HepG2 (cell line): Measurements from ENCODE around the gene PXT1. TPM values are rescaled to one million over a fixed set of nuclear protein-coding genes. Genes with fewer than 3 reads are reported as not detected.

ENCODE experiments used
- ATM ChIP-seq: fragments of 450-650 bp; IDR thresholded peaks from 2 replicates; pipeline ENCODE4 v1.7.1; 2017; ENCODE audit warnings: mild to moderate bottlenecking, borderline replicate concordance
- ETV5 ChIP-seq: IDR thresholded peaks from 2 replicates; pipeline ENCODE4 v1.6.1; 2018; ENCODE audit warnings: missing biosample characterization, missing genetic modification reagents, inconsistent platforms, borderline replicate concordance
- FLYWCH1 ChIP-seq: sonication (generic); formaldehyde crosslinking; IDR thresholded peaks from 2 replicates; pipeline ENCODE4 v1.8.1; 2023; ENCODE audit warnings: mild to moderate bottlenecking, missing genetic modification reagents
- FOXK1 ChIP-seq: sonication (generic); formaldehyde crosslinking; IDR thresholded peaks from 2 replicates; pipeline ENCODE4 v1.4.0; 2020; ENCODE audit warnings: low read depth, missing genetic modification reagents, borderline replicate concordance
- HOXA3 ChIP-seq: sonication (generic); formaldehyde crosslinking; IDR thresholded peaks from 2 replicates; pipeline ENCODE4 v1.5.0; 2020; ENCODE audit warnings: missing genetic modification reagents
- JUN ChIP-seq: sonication (generic); formaldehyde crosslinking; IDR thresholded peaks from 2 replicates; pipeline ENCODE4 v1.4.0; 2020; ENCODE audit warnings: mild to moderate bottlenecking, missing genetic modification reagents
- MED13 ChIP-seq: sonication (generic); formaldehyde crosslinking; IDR thresholded peaks from 2 replicates; pipeline ENCODE4 v1.5.0; 2020; ENCODE audit warnings: missing genetic modification reagents
- SAP130 ChIP-seq: IDR thresholded peaks from 2 replicates; pipeline ENCODE4 v1.6.1; 2016; ENCODE audit warnings: low read depth
- YY1 ChIP-seq: IDR thresholded peaks from 2 replicates; pipeline ENCODE4 v1.6.1; 2011; ENCODE audit warnings: low read length, low read depth, moderate library complexity, mild to moderate bottlenecking; ENCODE audit not compliant: insufficient read depth, insufficient replicate concordance
- ZNF558 ChIP-seq: sonication (generic); formaldehyde crosslinking; IDR thresholded peaks from 2 replicates; pipeline ENCODE4 v1.9.0; 2022; ENCODE audit warnings: mild to moderate bottlenecking, missing genetic modification reagents, borderline replicate concordance
- polyA plus RNA-seq, 8 experiments: library from polyadenylated mRNA; depleted of rRNA in 3 of 8; stranded (reverse) in 7 of 8; unstranded in 1 of 8; fragments of >200 nt; fragmentation: Illumina TruSeq in 4 of 8; extraction: Trizol in 4 of 8; gene quantifications; 2 replicates each; pipeline versions ENCODE4 v1.2.1 to v1.2.3, GENCODE V29; 2011 to 2016; ENCODE audit warnings: low read depth in 4 of 8, missing spikeins in 1 of 8, mixed read lengths in 1 of 8; ENCODE audit not compliant: insufficient read depth in 1 of 8
- total RNA-seq, 5 experiments: library from RNA; depleted of rRNA; stranded (reverse); fragments of >200 nt; fragmentation: Illumina TruSeq; extraction: Trizol; gene quantifications; 2 replicates each; pipeline ENCODE4 v1.2.3, GENCODE V29; 2016; ENCODE audit warnings: low read depth in 1 of 5
- TF ChIP-seq, protein P1 (sequence below): sonication (generic); formaldehyde crosslinking; IDR thresholded peaks from 2 replicates; pipeline ENCODE4 v1.4.0; 2020; ENCODE audit warnings: missing genetic modification reagents, borderline replicate concordance
- TF ChIP-seq, protein P2 (sequence below): IDR thresholded peaks from 2 replicates; pipeline ENCODE4 v1.6.1; 2016; ENCODE audit warnings: low read depth
- TF ChIP-seq, protein P3 (sequence below), 2 experiments: sonication (generic) in 1 of 2; formaldehyde crosslinking in 1 of 2; IDR thresholded peaks; 2 replicates each; pipeline versions ENCODE4 v1.4.0 to v1.6.1; 2018 to 2020; ENCODE audit warnings: missing genetic modification reagents in 2 of 2, borderline replicate concordance in 1 of 2, low read depth in 1 of 2, mild to moderate bottlenecking in 1 of 2, missing biosample characterization in 1 of 2
- TF ChIP-seq, protein P4 (sequence below): sonication (generic); formaldehyde crosslinking; IDR thresholded peaks from 2 replicates; pipeline ENCODE4 v1.4.0; 2020; ENCODE audit warnings: missing genetic modification reagents
- TF ChIP-seq, protein P5 (sequence below): sonication (generic); formaldehyde crosslinking; IDR thresholded peaks from 2 replicates; pipeline ENCODE4 v1.5.0; 2020; ENCODE audit warnings: mild to moderate bottlenecking, missing genetic modification reagents

PXT1 gene
- total and polyA plus RNA-seq, 2 of the 13 experiments (the other 11 are each of a cell fraction or from before 2014, with no cell fraction given), result 0.04 TPM; not detected in 1

DNA sequence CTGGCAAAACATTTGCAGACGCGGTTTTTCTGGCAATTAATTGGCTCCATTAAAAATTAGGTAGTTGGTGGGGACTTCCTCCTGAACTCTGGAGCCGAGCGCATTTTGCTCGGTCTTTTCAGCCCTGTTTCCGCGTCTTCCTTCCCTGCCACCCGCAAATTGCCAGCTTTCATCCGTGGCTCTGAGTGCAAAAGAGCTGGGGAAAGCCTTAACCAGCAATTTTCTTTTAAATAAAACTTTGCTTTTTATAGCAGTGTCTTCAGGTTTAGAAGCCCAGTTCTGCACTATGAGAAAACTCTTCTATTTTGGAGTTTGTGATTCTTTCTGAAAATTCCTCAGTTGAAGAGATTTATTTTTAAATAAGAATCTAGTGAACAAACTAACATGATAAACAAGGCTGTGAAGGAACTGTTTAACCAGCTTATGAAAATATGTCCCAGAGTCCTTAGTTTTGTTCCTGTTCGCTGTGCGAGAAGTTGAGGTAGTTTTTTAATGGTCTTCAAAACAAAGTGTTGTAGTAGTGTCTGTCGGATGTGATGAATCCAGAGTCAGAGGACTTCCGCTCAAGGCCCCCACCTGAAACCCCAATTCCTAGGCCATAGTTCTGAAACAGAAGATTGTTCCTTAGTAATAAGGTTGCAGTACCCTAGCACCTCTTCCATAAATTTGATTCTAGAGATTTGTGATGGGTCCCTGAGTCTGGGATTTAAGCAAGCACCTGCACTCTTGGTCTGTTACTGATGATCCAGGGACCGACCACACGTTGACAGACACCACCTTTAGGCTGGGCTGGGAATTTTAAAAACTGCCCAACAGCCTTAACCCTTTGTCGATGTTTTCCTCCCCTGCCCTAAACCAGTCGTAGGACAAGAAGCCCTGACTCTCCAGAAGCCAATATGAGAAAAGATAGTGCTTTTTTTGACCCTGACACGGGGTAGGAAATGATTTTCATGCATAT is 1.1 kb upstream of the PXT1 start (continued):
- TF ChIP-seq ETV5 (CRISPR knock-in tag) (0 out of 2 replicates have a peak, but pooled peaks have one; percentile 17), MED13 (no peak), FLYWCH1 (no peak), JUN (CRISPR knock-in tag) (no peak), SAP130 (peak; percentile 70), FOXK1 (no peak), HOXA3 (CRISPR knock-in tag) (peak; percentile 31; the same call in 1 of the 2 replicates), YY1 (peak; percentile 7), ZNF558 (peak; percentile 12; the same call in 1 of the 2 replicates), ATM (no peak)
- TF ChIP-seq, protein P1, sequence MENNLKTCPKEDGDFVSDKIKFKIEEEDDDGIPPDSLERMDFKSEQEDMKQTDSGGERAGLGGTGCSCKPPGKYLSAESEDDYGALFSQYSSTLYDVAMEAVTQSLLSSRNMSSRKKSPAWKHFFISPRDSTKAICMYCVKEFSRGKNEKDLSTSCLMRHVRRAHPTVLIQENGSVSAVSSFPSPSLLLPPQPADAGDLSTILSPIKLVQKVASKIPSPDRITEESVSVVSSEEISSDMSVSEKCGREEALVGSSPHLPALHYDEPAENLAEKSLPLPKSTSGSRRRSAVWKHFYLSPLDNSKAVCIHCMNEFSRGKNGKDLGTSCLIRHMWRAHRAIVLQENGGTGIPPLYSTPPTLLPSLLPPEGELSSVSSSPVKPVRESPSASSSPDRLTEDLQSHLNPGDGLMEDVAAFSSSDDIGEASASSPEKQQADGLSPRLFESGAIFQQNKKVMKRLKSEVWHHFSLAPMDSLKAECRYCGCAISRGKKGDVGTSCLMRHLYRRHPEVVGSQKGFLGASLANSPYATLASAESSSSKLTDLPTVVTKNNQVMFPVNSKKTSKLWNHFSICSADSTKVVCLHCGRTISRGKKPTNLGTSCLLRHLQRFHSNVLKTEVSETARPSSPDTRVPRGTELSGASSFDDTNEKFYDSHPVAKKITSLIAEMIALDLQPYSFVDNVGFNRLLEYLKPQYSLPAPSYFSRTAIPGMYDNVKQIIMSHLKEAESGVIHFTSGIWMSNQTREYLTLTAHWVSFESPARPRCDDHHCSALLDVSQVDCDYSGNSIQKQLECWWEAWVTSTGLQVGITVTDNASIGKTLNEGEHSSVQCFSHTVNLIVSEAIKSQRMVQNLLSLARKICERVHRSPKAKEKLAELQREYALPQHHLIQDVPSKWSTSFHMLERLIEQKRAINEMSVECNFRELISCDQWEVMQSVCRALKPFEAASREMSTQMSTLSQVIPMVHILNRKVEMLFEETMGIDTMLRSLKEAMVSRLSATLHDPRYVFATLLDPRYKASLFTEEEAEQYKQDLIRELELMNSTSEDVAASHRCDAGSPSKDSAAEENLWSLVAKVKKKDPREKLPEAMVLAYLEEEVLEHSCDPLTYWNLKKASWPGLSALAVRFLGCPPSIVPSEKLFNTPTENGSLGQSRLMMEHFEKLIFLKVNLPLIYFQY, result no peak
- TF ChIP-seq, protein P2, sequence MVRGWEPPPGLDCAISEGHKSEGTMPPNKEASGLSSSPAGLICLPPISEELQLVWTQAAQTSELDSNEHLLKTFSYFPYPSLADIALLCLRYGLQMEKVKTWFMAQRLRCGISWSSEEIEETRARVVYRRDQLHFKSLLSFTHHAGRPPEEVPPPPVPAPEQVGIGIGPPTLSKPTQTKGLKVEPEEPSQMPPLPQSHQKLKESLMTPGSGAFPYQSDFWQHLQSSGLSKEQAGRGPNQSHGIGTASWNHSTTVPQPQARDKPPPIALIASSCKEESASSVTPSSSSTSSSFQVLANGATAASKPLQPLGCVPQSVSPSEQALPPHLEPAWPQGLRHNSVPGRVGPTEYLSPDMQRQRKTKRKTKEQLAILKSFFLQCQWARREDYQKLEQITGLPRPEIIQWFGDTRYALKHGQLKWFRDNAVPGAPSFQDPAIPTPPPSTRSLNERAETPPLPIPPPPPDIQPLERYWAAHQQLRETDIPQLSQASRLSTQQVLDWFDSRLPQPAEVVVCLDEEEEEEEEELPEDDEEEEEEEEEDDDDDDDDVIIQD (CRISPR knock-in tag), result 0 out of 2 replicates have a peak, but pooled peaks have one; percentile 23
- TF ChIP-seq, protein P3, sequence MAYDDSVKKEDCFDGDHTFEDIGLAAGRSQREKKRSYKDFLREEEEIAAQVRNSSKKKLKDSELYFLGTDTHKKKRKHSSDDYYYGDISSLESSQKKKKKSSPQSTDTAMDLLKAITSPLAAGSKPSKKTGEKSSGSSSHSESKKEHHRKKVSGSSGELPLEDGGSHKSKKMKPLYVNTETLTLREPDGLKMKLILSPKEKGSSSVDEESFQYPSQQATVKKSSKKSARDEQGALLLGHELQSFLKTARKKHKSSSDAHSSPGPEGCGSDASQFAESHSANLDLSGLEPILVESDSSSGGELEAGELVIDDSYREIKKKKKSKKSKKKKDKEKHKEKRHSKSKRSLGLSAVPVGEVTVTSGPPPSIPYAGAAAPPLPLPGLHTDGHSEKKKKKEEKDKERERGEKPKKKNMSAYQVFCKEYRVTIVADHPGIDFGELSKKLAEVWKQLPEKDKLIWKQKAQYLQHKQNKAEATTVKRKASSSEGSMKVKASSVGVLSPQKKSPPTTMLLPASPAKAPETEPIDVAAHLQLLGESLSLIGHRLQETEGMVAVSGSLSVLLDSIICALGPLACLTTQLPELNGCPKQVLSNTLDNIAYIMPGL (CRISPR knock-in tag; IDR thresholded peaks at IDR 0.05; ENCODE audit: borderline replicate concordance in 1 of 2, low read depth in 1 of 2), result peak; percentile 40 to 67; a peak in 2 of 4 replicates
- TF ChIP-seq, protein P4, sequence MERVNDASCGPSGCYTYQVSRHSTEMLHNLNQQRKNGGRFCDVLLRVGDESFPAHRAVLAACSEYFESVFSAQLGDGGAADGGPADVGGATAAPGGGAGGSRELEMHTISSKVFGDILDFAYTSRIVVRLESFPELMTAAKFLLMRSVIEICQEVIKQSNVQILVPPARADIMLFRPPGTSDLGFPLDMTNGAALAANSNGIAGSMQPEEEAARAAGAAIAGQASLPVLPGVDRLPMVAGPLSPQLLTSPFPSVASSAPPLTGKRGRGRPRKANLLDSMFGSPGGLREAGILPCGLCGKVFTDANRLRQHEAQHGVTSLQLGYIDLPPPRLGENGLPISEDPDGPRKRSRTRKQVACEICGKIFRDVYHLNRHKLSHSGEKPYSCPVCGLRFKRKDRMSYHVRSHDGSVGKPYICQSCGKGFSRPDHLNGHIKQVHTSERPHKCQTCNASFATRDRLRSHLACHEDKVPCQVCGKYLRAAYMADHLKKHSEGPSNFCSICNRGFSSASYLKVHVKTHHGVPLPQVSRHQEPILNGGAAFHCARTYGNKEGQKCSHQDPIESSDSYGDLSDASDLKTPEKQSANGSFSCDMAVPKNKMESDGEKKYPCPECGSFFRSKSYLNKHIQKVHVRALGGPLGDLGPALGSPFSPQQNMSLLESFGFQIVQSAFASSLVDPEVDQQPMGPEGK (CRISPR knock-in tag), result peak; percentile 63; the same call in 1 of the 2 replicates
- TF ChIP-seq, protein P5, sequence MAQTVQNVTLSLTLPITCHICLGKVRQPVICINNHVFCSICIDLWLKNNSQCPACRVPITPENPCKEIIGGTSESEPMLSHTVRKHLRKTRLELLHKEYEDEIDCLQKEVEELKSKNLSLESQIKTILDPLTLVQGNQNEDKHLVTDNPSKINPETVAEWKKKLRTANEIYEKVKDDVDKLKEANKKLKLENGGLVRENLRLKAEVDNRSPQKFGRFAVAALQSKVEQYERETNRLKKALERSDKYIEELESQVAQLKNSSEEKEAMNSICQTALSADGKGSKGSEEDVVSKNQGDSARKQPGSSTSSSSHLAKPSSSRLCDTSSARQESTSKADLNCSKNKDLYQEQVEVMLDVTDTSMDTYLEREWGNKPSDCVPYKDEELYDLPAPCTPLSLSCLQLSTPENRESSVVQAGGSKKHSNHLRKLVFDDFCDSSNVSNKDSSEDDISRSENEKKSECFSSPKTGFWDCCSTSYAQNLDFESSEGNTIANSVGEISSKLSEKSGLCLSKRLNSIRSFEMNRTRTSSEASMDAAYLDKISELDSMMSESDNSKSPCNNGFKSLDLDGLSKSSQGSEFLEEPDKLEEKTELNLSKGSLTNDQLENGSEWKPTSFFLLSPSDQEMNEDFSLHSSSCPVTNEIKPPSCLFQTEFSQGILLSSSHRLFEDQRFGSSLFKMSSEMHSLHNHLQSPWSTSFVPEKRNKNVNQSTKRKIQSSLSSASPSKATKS, result no peak
